ENCODE data around the gene MPRIP. TPM values are rescaled to one million over a fixed set of nuclear protein-coding genes. Genes with fewer than 3 reads are reported as not detected.
A peak's percentile ranks its signal among the peaks of the same experiment; 100 is the strongest.

The MPRIP gene
- total and polyA plus RNA-seq, 5 experiments from 2014 or later, result 16.9 to 234 (median 28.3) TPM

GRCh38 chr17:17093764-17094163, 51.5 kb downstream of the MPRIP start:
- H3K36me3 Mint-ChIP-seq, result peaks cover 0 to 40% (median 0%) of the 10 kb centered on the region in 3 donors
- peak overlapping the region in 2 of 10 donors; percentile 4 to 18 for H3K27ac Mint-ChIP-seq
- POLR2A ChIA-PET, result no interaction called here
- peaks cover 25 to 43% (median 35%) of the 10 kb centered on the region in 4 donors for H3K4me1 Mint-ChIP-seq
- no peaks in the 10 kb centered on the region for H3K9me3 Mint-ChIP-seq
- ATAC-seq (no peak), DNase-seq (no peak)
- no peaks in the 10 kb centered on the region for H3K27me3 Mint-ChIP-seq
- no peak overlapping the region for H3K4me3 Mint-ChIP-seq

DNA sequence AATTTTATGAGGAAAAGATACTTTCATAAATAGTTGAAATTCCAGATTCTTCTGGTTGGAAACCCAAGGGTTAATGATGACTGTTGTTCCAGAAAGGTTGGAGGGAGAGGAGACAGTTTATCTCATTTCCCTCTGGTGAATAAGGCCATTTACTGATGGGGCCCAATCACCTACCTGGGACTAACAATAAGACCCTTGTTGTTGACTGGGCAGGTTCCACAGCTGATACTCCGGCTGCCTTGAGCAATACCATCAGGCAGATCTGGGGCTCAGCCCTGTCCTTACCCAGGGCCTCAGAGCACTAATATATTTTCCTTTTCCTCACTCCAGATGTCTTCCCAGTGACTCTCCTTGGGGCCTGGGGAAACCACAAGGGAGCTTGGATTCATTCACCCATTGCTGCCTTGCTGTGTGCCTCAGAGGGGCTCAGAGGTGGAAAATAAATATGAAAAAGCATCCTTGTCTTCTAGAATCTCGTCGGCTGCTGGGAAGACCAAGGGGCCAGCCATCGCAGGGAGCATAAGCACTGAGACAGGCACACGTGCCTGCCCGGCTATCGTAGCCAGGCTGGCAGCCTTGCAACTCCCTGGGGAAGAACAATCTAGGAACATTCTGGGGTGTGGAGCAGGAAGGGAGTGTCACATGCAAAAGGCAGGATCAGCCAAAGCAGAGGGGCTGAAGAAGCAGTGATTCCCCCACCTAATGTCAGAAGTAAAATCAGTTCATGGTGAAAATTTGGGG, 54.4 kb downstream of the MPRIP start:
- ATAC-seq, result no peak
- POLR2A ChIA-PET, result no interaction called here
- H3K27ac Mint-ChIP-seq, result peak overlapping the region in 3 of 10 donors; percentile 23 to 41 (median 24)

GRCh38 chr17:17097763-17098345, 55.6 kb downstream of the MPRIP start:
- Mint-ChIP-seq H3K27me3 (no peaks in the 10 kb centered on the region), H3K9me3 (no peaks in the 10 kb centered on the region), H3K4me3 (no peak overlapping the region), H3K36me3 (peaks cover 0 to 37% (median 0%) of the 10 kb centered on the region in 3 donors), H3K4me1 (peaks cover 9 to 27% (median 20%) of the 10 kb centered on the region in 4 donors), H3K27ac (peak overlapping the region in 1 of 10 donors; percentile 39)
- DNase-seq (peak in 1 of 10 donors; percentile 36), ATAC-seq (no peak)
- POLR2A ChIA-PET, result no interaction called here

More for the DNA sequence above, 54.4 kb downstream of the MPRIP start:
- no peak for DNase-seq
- Mint-ChIP-seq H3K9me3 (no peaks in the 10 kb centered on the region), H3K36me3 (peaks cover 0 to 35% (median 0%) of the 10 kb centered on the region in 3 donors), H3K27me3 (no peaks in the 10 kb centered on the region), H3K4me1 (peaks cover 18 to 38% (median 26%) of the 10 kb centered on the region in 4 donors), H3K4me3 (no peak overlapping the region)

DNA sequence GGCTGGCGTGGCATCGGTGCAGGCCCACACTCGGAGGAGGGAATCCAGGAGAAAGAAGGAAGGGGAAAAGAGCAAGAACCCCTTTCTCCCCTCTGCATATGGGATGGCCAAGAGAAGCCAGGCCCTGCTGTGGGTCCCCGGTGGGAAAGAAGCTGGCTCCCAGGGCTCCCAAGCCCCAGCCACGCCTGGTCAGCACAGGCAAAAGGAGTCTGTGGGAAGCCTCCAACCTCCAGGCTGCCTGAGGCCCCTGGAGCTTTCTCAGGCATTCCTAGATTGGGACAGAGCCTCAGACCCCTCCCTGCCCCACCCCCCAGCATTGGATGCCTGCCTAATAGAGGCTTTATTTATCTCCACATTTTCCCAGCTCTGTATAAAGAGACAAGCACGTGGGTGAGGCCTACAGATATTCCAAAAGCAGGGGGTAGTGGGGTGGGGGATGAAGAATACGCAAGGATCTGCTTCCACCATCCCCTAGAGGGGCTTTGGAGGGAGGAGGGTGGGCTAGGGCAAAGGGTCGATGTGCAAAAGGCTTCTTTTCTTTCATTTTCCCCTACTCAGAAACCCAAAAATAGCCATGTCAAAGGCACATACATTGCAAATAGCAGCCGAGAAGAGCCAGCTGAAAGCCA, 56.4 kb downstream of the MPRIP start:
- peaks cover 8 to 24% (median 19%) of the 10 kb centered on the region in 4 donors for H3K4me1 Mint-ChIP-seq
- DNase-seq (peak in 1 of 10 donors; percentile 7), ATAC-seq (no peak)
- no peaks in the 10 kb centered on the region for H3K9me3 Mint-ChIP-seq
- POLR2A ChIA-PET, result interaction anchor here (0.6 to 0.9 kb wide), 2 partner anchors 10 to 530 kb away, joined by 3 read pairs; no protein-coding TSS in a partner anchor
- peaks cover 0 to 37% (median 0%) of the 10 kb centered on the region in 3 donors for H3K36me3 Mint-ChIP-seq
- H3K4me3 Mint-ChIP-seq, result no peak overlapping the region
- H3K27me3 Mint-ChIP-seq, result no peaks in the 10 kb centered on the region
- peak overlapping the region in 1 of 10 donors; percentile 39 for H3K27ac Mint-ChIP-seq

DNA sequence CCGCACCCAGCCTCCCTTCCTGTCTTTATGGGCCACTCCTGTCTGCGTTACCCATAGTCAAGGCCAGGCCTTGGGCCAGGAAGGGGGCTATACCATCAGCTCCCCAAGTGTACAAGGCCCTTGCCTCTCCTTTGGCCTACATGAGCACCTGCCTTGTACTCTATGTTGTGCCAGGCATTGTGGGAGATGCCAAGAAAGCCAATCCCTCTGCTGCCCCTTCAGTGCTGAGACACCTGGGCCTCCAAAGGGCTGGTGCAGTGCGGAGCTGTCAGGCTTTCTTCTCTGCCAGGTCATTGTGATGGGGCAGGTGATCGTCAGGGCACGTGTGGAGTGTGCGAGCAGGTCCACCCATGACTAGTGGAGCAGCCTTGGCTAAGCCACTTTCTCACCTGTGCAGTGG, 59.9 kb downstream of the MPRIP start:
- H3K27ac Mint-ChIP-seq, result peak overlapping the region in 3 of 10 donors; percentile 51 to 72 (median 53)
- H3K36me3 Mint-ChIP-seq, result peaks cover 0 to 19% (median 0%) of the 10 kb centered on the region in 3 donors
- H3K9me3 Mint-ChIP-seq, result no peaks in the 10 kb centered on the region
- no peak for DNase-seq
- H3K4me1 Mint-ChIP-seq, result peaks cover 7 to 41% (median 24%) of the 10 kb centered on the region in 4 donors
- no peaks in the 10 kb centered on the region for H3K27me3 Mint-ChIP-seq
- POLR2A ChIA-PET, result no interaction called here
- ATAC-seq, result no peak
- no peak overlapping the region for H3K4me3 Mint-ChIP-seq

- Mint-ChIP-seq H3K4me1 (peaks cover 12 to 51% (median 34%) of the 10 kb centered on the region in 4 donors), H3K27me3 (no peaks in the 10 kb centered on the region), H3K9me3 (no peaks in the 10 kb centered on the region), H3K4me3 (no peak overlapping the region), H3K27ac (peak overlapping the region in 7 of 10 donors; percentile 27 to 53 (median 46)), H3K36me3 (peaks cover 0 to 14% (median 0%) of the 10 kb centered on the region in 3 donors)
- ATAC-seq (no peak), DNase-seq (peak in 1 of 10 donors; percentile 24)
- POLR2A ChIA-PET, result no interaction called here
Observed at GRCh38 chr17:17103160-17103559, 60.9 kb downstream of the MPRIP start.

DNA sequence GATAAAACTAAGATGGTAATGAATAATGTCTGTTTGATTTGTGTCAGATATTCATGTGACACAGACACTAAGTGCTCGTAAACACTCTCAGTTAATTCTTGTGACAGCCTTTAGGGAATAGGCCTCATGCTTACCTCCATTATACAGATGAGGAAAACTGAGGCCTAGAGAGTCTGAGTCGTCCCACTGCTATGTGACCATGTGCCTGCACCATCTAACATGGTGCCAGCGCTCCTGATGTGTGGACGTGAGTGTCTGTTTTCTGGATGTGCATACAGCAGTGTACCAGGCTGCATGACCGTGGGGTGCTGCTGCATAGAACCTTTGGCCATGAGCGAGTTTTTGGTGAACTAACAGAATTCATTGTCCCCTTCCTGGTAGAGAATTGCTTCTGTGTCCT, 61.8 kb downstream of the MPRIP start:
- H3K27me3 Mint-ChIP-seq, result no peaks in the 10 kb centered on the region
- no peak for DNase-seq
- H3K4me3 Mint-ChIP-seq, result no peak overlapping the region
- H3K9me3 Mint-ChIP-seq, result no peaks in the 10 kb centered on the region
- H3K27ac Mint-ChIP-seq, result peak overlapping the region in 6 of 10 donors; percentile 19 to 63 (median 46)
- peaks cover 0 to 11% (median 0%) of the 10 kb centered on the region in 3 donors for H3K36me3 Mint-ChIP-seq
- H3K4me1 Mint-ChIP-seq, result peaks cover 19 to 59% (median 43%) of the 10 kb centered on the region in 4 donors
- POLR2A ChIA-PET, result no interaction called here
- ATAC-seq, result no peak

DNA sequence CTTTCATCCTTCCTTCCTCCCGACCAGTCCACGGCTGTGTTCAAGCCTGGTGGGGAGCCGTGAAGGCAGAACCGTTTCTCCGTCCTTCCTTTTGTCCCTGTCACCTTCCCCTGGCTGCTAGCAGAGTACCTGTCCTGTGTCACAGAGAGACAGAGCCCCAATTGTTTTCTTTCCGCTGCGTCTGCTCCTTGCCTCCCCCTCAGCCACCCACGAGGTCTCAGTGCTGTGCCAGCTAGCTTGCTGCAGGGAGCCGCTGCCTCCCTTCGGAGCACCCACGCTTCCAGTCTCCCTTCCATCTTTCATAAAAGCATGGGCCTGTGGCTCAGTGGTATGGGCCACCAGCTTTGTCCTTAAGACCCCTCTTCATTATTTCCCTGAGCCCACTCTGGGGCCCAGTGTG, 62.2 kb downstream of the MPRIP start:
- POLR2A ChIA-PET, result no interaction called here
- no peaks in the 10 kb centered on the region for H3K9me3 Mint-ChIP-seq
- peaks cover 0 to 7% (median 0%) of the 10 kb centered on the region in 3 donors for H3K36me3 Mint-ChIP-seq
- ATAC-seq, result no peak
- no peak for DNase-seq
- peaks cover 24 to 63% (median 47%) of the 10 kb centered on the region in 4 donors for H3K4me1 Mint-ChIP-seq
- H3K27ac Mint-ChIP-seq, result peak overlapping the region in 6 of 10 donors; percentile 19 to 71 (median 28)
- H3K27me3 Mint-ChIP-seq, result no peaks in the 10 kb centered on the region
- no peak overlapping the region for H3K4me3 Mint-ChIP-seq

DNA sequence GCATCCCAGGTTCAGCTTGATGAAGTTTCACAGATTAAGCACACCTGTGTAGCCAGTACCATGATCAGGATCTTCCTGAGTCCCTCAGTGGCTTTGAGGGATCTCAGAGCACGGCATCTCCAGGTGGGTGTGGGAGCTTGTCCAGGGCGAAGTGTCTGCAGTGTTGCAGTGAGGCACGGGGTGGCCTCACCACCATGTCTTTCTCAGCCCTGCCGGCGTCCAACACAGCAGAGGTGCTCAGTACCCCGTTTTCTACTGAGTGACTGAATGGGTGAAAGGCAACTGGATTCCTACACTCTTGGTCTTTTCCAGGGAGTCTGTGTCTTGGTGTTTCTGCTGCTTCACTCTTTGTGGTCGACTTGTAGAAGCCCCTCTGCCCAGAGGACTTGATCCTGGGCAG, 63.7 kb downstream of the MPRIP start:
- H3K36me3 Mint-ChIP-seq, result peaks cover 0 to 7% (median 0%) of the 10 kb centered on the region in 3 donors
- ATAC-seq (no peak), DNase-seq (peak in 1 of 10 donors; percentile 27)
- peak overlapping the region in 7 of 10 donors; percentile 6 to 88 (median 58) for H3K27ac Mint-ChIP-seq
- H3K4me1 Mint-ChIP-seq, result peaks cover 35 to 72% (median 62%) of the 10 kb centered on the region in 4 donors
- H3K9me3 Mint-ChIP-seq, result no peaks in the 10 kb centered on the region
- no peak overlapping the region for H3K4me3 Mint-ChIP-seq
- no peaks in the 10 kb centered on the region for H3K27me3 Mint-ChIP-seq
- POLR2A ChIA-PET, result no interaction called here

GRCh38 chr17:17106756-17107155, 64.5 kb downstream of the MPRIP start:
- Mint-ChIP-seq H3K36me3 (peaks cover 0 to 7% (median 0%) of the 10 kb centered on the region in 3 donors), H3K4me3 (no peak overlapping the region), H3K9me3 (no peaks in the 10 kb centered on the region), H3K27me3 (no peaks in the 10 kb centered on the region), H3K27ac (peak overlapping the region; percentile 25 to 90 (median 76)), H3K4me1 (peaks cover 36 to 74% (median 68%) of the 10 kb centered on the region in 4 donors)
- POLR2A ChIA-PET, result no interaction called here
- DNase-seq (no peak), ATAC-seq (no peak)

GRCh38 chr17:17107281-17107680, 65.0 kb downstream of the MPRIP start:
- Mint-ChIP-seq H3K36me3 (peaks cover 0 to 4% (median 0%) of the 10 kb centered on the region in 3 donors), H3K27me3 (no peaks in the 10 kb centered on the region), H3K27ac (peak overlapping the region; percentile 25 to 88 (median 73)), H3K4me1 (peaks cover 39 to 76% (median 73%) of the 10 kb centered on the region in 4 donors), H3K9me3 (no peaks in the 10 kb centered on the region), H3K4me3 (no peak overlapping the region)
- DNase-seq, result peak in 1 of 10 donors; percentile 50
- POLR2A ChIA-PET, result no interaction called here
- ATAC-seq, result no peak

- DNase-seq, result peak in 1 of 10 donors; percentile 10
- Mint-ChIP-seq H3K27me3 (no peaks in the 10 kb centered on the region), H3K4me1 (peaks cover 40 to 76% (median 73%) of the 10 kb centered on the region in 4 donors), H3K4me3 (no peak overlapping the region), H3K36me3 (peaks cover 0 to 3% (median 0%) of the 10 kb centered on the region in 3 donors), H3K27ac (peak overlapping the region; percentile 63 to 88 (median 75)), H3K9me3 (no peaks in the 10 kb centered on the region)
- POLR2A ChIA-PET, result interaction anchor here (1.3 kb wide), 1 partner anchor 18 kb away, joined by 5 read pairs; no protein-coding TSS in a partner anchor
- ATAC-seq, result no peak
Observed at GRCh38 chr17:17107891-17108431, 65.7 kb downstream of the MPRIP start.

All from naive thymus-derived CD8-positive, alpha-beta T cell (primary cell).